GM12878 (cell line): ENCODE data around the gene PTPRD. TPM values are rescaled to one million over a fixed set of nuclear protein-coding genes. Genes with fewer than 3 reads are reported as not detected.

ENCODE experiments used
- ATAC-seq: fragments of 200-7000 bp; cut with Tn5 transposase; 3 replicates; pipeline ENCODE4 v1.9.1; 2020; ENCODE audit warnings: mild to moderate bottlenecking, moderate library complexity
- BruUV-seq: library from RNA; stranded (reverse); fragments of 400-500 nt; replicated peaks from 2 replicates; lab custom pipeline; 2021; lab: Mats Ljungman, UMichigan
- CTCF ChIA-PET: fragments of 300-600 bp; sonication (Branson Sonifier 250); formaldehyde crosslinking; extraction: SDS; loops from one replicate; lab custom pipeline; 2021; ENCODE audit warnings: inconsistent platforms; lab: Yijun Ruan, JAX
- POLR2A ChIA-PET: fragments of 350-600 bp; formaldehyde crosslinking; extraction: SDS; loops from one replicate; lab custom pipeline; 2021; ENCODE audit warnings: inconsistent platforms; lab: Charles Lee
- RAD21 ChIA-PET: fragments of 300-600 bp; sonication (Branson Sonifier 250); formaldehyde crosslinking; loops from one replicate; lab custom pipeline; 2023; ENCODE audit warnings: antibody characterized with exemption; ENCODE audit not compliant: unreplicated experiment; lab: Charles Lee
- SMC1A ChIA-PET: fragments of 300-600 bp; sonication (Branson Sonifier 250); formaldehyde crosslinking; loops from one replicate; lab custom pipeline; 2023; ENCODE audit not compliant: unreplicated experiment, uncharacterized antibody; lab: Charles Lee
- DNase-seq: peaks from one replicate; pipeline ENCODE4 v3.0.0-alpha.2; 2011; ENCODE audit warnings: low read depth, low spot score
- FAIRE-seq: peaks from 3 replicates; lab custom pipeline; 2011; peaks lifted over from hg19 to GRCh38; lab: Jason Lieb, UNC
- H2AFZ ChIP-seq: 2 replicates; pipeline ENCODE4 v1.6.0; 2011; ENCODE audit warnings: low read depth, low read length, control low read depth; ENCODE audit not compliant: control insufficient read depth
- H3K27ac ChIP-seq: 2 replicates; pipeline ENCODE4 v1.5.1; 2011; ENCODE audit warnings: control low read depth; ENCODE audit not compliant: control insufficient read depth, insufficient read depth
- H3K27me3 ChIP-seq, 2 experiments: replicated peaks in 1 of 2; 2 replicates each; pipeline versions ENCODE4 v1.6.0 to v1.6.1; 2011; ENCODE audit warnings: low read length in 1 of 2; ENCODE audit not compliant: control insufficient read depth in 2 of 2, insufficient read depth in 2 of 2
- H3K36me3 ChIP-seq, 2 experiments: 2 replicates each; pipeline ENCODE4 v1.5.1; 2011; ENCODE audit warnings: low read length in 1 of 2; ENCODE audit not compliant: control insufficient read depth in 2 of 2, insufficient read depth in 2 of 2
- H3K4me1 ChIP-seq: 2 replicates; pipeline ENCODE4 v1.6.1; 2011; ENCODE audit warnings: mild to moderate bottlenecking, low read length, moderate library complexity, mixed read lengths; ENCODE audit not compliant: control insufficient read depth, insufficient read depth
- H3K4me2 ChIP-seq: 2 replicates; pipeline ENCODE4 v1.6.0; 2011; ENCODE audit warnings: control low read depth; ENCODE audit not compliant: control insufficient read depth, insufficient read depth
- H3K4me3 ChIP-seq: fragments of 200-600 bp; sonication (generic); 2 replicates; pipeline ENCODE4 v1.5.1; 2016
- H3K79me2 ChIP-seq: 2 replicates; pipeline ENCODE4 v1.6.0; 2011; ENCODE audit warnings: low read length; ENCODE audit not compliant: control insufficient read depth, insufficient read depth
- H3K9ac ChIP-seq: 2 replicates; pipeline ENCODE4 v1.8.0; 2011; ENCODE audit warnings: low read length, control low read depth, mixed read lengths; ENCODE audit not compliant: control insufficient read depth, insufficient read depth
- H3K9me3 ChIP-seq: replicated peaks from 3 replicates; pipeline ENCODE4 v1.5.1; 2011; ENCODE audit warnings: mild to moderate bottlenecking, low read length; ENCODE audit not compliant: control insufficient read depth, insufficient read depth
- H4K20me1 ChIP-seq: 2 replicates; pipeline ENCODE4 v1.6.0; 2011; ENCODE audit not compliant: control insufficient read depth, insufficient read depth
- CBFB ChIP-seq: IDR thresholded peaks from 2 replicates; pipeline ENCODE4 v1.6.1; 2016; ENCODE audit warnings: antibody characterized with exemption, low read depth
- CHD4 ChIP-seq: fragments of 200-600 bp; sonication (generic); IDR thresholded peaks from 2 replicates; pipeline ENCODE4 v1.6.1; 2016; ENCODE audit warnings: mild to moderate bottlenecking
- CREM ChIP-seq: IDR thresholded peaks from 2 replicates; pipeline ENCODE4 v1.6.1; 2014; ENCODE audit warnings: antibody characterized with exemption, low read depth
- POLR2AphosphoS5 ChIP-seq: IDR thresholded peaks from 2 replicates; pipeline ENCODE4 v1.6.1; 2011; ENCODE audit warnings: mild to moderate bottlenecking, low read length, inconsistent platforms
- ZNF207 ChIP-seq: fragments of 450-650 bp; IDR thresholded peaks from 2 replicates; pipeline ENCODE4 v1.6.1; 2014; ENCODE audit warnings: antibody characterized with exemption, mild to moderate bottlenecking, borderline replicate concordance
- ZNF622 ChIP-seq: fragments of 450-650 bp; IDR thresholded peaks from 2 replicates; pipeline ENCODE4 v1.6.1; 2017; ENCODE audit warnings: mild to moderate bottlenecking, inconsistent platforms
- WGBS: methylation state at CpG from one replicate; pipeline ENCODE4 v1.1.6; 2016; ENCODE audit warnings: low lambda C conversion rate; ENCODE audit not compliant: insufficient replicate concordance, insufficient coverage; ENCODE audit errors: missing lambda C conversion rate; 5-methylcytosine and 5-hydroxymethylcytosine counted together
- in situ Hi-C: fragments of 300-500 bp; cut with MboI; formaldehyde crosslinking; loops from 9 replicates; pipeline ENCODE4 v1.14.3; 2018; ENCODE audit warnings: mixed read lengths
- intact Hi-C: fragments of 100-400 bp; cut with micrococcal nuclease; formaldehyde crosslinking; loops from one replicate; pipeline ENCODE4 v1.14.2; 2022; ENCODE audit not compliant: unreplicated experiment
- polyA plus RNA-seq, 11 experiments: library from polyadenylated mRNA; depleted of rRNA in 4 of 11; unstranded in 6 of 11; stranded (reverse) in 5 of 11; fragments of >200 nt; fragmentation: Nextera tagmentation in 4 of 11; fragmentation: Illumina TruSeq in 1 of 11; extraction: Ambion mirVana in 4 of 11; extraction: Trizol in 1 of 11; gene quantifications; 1 replicate in 1 of 11; 2 replicates in 10 of 11; pipeline versions ENCODE4 v1.2.1 to v1.2.3, GENCODE V29; 2011 to 2016; ENCODE audit warnings: inconsistent platforms in 2 of 11, missing spikeins in 2 of 11, low read depth in 1 of 11
- total RNA-seq, 4 experiments: library from RNA; depleted of rRNA in 3 of 4; stranded (reverse); fragments of >200 nt in 3 of 4; fragmentation: Illumina TruSeq in 1 of 4; extraction: Trizol in 1 of 4; gene quantifications; 2 replicates each; pipeline versions ENCODE4 v1.2.1 to v1.2.3, GENCODE V29; 2013 to 2021
- TF ChIP-seq, protein P1 (sequence below): fragments of 450-650 bp; IDR thresholded peaks from 2 replicates; pipeline ENCODE4 v1.6.1; 2017; ENCODE audit warnings: mild to moderate bottlenecking, low read depth, inconsistent platforms; ENCODE audit not compliant: poor library complexity, severe bottlenecking
- TF ChIP-seq, protein P2 (sequence below): fragments of 150-350 bp; IDR thresholded peaks from 2 replicates; pipeline ENCODE4 v1.6.1; 2016; ENCODE audit warnings: low read depth, low read length
- TF ChIP-seq, protein P3 (sequence below): IDR thresholded peaks from 2 replicates; pipeline ENCODE4 v1.6.1; 2011; ENCODE audit warnings: mild to moderate bottlenecking, low read depth, low read length, moderate library complexity; ENCODE audit not compliant: insufficient replicate concordance
- TF ChIP-seq, protein P4 (sequence below): fragments of 450-650 bp; IDR thresholded peaks from 2 replicates; pipeline ENCODE4 v1.6.1; 2018; ENCODE audit warnings: mild to moderate bottlenecking, low read depth, moderate library complexity; ENCODE audit not compliant: partially characterized antibody

PTPRD gene
- total and polyA plus RNA-seq, 10 of the 15 experiments (the other 5 are each of a cell fraction or from before 2014, with no cell fraction given) = under 0.01 to 0.05 (median 0.01) TPM; not detected in 7

DNA sequence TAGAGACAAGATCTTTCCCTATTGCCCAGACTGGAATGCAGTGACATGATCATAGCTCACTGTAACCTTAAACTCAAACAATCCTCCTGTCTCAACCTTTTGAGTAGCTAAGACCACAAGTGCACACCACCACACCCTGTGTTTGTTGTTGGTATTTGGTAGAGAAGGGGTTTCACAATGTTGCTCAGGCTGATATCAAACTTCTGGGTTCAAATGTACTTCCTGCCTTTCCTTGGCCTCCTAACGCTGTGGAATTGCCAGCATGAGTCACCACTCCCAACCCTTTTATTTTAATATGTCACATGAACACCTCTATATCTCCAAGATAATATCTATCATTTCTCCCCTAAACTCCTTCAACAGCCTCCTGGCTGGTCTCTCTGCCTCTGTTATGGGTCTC is 719.0 kb downstream of the PTPRD start (continued):
- TF ChIP-seq, protein P1, sequence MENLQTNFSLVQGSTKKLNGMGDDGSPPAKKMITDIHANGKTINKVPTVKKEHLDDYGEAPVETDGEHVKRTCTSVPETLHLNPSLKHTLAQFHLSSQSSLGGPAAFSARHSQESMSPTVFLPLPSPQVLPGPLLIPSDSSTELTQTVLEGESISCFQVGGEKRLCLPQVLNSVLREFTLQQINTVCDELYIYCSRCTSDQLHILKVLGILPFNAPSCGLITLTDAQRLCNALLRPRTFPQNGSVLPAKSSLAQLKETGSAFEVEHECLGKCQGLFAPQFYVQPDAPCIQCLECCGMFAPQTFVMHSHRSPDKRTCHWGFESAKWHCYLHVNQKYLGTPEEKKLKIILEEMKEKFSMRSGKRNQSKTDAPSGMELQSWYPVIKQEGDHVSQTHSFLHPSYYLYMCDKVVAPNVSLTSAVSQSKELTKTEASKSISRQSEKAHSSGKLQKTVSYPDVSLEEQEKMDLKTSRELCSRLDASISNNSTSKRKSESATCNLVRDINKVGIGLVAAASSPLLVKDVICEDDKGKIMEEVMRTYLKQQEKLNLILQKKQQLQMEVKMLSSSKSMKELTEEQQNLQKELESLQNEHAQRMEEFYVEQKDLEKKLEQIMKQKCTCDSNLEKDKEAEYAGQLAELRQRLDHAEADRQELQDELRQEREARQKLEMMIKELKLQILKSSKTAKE = no peak

DNA sequence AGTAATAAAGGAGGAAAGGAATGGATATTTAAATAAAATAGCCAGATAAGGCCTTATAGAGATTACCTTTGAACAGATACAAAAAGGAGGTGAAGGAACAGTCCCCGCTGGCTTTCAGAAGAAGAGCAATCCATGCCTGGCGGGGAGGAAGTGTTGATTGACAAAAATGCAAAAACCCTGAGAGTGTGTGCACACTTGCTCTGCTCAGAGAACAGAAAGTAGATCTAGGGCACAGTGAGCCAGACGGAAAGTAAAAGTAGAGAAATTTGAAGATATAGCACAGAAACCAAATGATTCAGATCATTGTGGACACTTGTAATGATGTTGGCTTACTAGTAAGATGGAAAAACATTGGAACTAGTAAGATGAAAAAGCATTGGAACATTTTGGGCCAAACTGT is 720.6 kb downstream of the PTPRD start:
- CTCF ChIA-PET = interaction anchor here (0.9 kb wide), 1 partner anchor 51 kb away, joined by 3 read pairs; no protein-coding TSS in a partner anchor
- no peak overlapping the region for H2AFZ ChIP-seq
- H3K9ac ChIP-seq = no peak overlapping the region
- BruUV-seq = no TSS peak
- POLR2A ChIA-PET = no interaction called here
- H3K27me3 ChIP-seq = no peaks in the 10 kb centered on the region
- no peak overlapping the region for H3K4me2 ChIP-seq
- SMC1A ChIA-PET = no interaction called here
- in situ Hi-C loops (no loop called here), intact Hi-C loops (no loop called here)
- DNase-seq (no peak), FAIRE-seq (no peak), ATAC-seq (no peak)
- H3K9me3 ChIP-seq = no peaks in the 10 kb centered on the region
- H3K4me3 ChIP-seq = no peak overlapping the region
- H3K4me1 ChIP-seq = no peaks in the 10 kb centered on the region
- RAD21 ChIA-PET = no interaction called here
- no peaks in the 10 kb centered on the region for H3K36me3 ChIP-seq
- no peak overlapping the region for H3K27ac ChIP-seq
- H3K79me2 ChIP-seq = no peaks in the 10 kb centered on the region
- no peaks in the 10 kb centered on the region for H4K20me1 ChIP-seq
- 32% methylated on average over 3 of the region's 3 CpGs for WGBS
- TF ChIP-seq ZNF207 (no peak), CREM (no peak), ZNF622 (no peak), CHD4 (no peak), POLR2AphosphoS5 (no peak), CBFB (no peak)
- TF ChIP-seq, protein P2, sequence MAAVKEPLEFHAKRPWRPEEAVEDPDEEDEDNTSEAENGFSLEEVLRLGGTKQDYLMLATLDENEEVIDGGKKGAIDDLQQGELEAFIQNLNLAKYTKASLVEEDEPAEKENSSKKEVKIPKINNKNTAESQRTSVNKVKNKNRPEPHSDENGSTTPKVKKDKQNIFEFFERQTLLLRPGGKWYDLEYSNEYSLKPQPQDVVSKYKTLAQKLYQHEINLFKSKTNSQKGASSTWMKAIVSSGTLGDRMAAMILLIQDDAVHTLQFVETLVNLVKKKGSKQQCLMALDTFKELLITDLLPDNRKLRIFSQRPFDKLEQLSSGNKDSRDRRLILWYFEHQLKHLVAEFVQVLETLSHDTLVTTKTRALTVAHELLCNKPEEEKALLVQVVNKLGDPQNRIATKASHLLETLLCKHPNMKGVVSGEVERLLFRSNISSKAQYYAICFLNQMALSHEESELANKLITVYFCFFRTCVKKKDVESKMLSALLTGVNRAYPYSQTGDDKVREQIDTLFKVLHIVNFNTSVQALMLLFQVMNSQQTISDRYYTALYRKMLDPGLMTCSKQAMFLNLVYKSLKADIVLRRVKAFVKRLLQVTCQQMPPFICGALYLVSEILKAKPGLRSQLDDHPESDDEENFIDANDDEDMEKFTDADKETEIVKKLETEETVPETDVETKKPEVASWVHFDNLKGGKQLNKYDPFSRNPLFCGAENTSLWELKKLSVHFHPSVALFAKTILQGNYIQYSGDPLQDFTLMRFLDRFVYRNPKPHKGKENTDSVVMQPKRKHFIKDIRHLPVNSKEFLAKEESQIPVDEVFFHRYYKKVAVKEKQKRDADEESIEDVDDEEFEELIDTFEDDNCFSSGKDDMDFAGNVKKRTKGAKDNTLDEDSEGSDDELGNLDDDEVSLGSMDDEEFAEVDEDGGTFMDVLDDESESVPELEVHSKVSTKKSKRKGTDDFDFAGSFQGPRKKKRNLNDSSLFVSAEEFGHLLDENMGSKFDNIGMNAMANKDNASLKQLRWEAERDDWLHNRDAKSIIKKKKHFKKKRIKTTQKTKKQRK = no peak
- TF ChIP-seq, protein P3, sequence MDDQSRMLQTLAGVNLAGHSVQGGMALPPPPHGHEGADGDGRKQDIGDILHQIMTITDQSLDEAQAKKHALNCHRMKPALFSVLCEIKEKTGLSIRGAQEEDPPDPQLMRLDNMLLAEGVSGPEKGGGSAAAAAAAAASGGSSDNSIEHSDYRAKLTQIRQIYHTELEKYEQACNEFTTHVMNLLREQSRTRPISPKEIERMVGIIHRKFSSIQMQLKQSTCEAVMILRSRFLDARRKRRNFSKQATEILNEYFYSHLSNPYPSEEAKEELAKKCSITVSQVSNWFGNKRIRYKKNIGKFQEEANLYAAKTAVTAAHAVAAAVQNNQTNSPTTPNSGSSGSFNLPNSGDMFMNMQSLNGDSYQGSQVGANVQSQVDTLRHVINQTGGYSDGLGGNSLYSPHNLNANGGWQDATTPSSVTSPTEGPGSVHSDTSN = no peak
- TF ChIP-seq, protein P4, sequence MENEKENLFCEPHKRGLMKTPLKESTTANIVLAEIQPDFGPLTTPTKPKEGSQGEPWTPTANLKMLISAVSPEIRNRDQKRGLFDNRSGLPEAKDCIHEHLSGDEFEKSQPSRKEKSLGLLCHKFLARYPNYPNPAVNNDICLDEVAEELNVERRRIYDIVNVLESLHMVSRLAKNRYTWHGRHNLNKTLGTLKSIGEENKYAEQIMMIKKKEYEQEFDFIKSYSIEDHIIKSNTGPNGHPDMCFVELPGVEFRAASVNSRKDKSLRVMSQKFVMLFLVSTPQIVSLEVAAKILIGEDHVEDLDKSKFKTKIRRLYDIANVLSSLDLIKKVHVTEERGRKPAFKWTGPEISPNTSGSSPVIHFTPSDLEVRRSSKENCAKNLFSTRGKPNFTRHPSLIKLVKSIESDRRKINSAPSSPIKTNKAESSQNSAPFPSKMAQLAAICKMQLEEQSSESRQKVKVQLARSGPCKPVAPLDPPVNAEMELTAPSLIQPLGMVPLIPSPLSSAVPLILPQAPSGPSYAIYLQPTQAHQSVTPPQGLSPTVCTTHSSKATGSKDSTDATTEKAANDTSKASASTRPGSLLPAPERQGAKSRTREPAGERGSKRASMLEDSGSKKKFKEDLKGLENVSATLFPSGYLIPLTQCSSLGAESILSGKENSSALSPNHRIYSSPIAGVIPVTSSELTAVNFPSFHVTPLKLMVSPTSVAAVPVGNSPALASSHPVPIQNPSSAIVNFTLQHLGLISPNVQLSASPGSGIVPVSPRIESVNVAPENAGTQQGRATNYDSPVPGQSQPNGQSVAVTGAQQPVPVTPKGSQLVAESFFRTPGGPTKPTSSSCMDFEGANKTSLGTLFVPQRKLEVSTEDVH = no peak
